Tibial nerve (tissue), 4 donors: ENCODE measurements around the gene MDN1. TPM values are rescaled to one million over a fixed set of nuclear protein-coding genes. Genes with fewer than 3 reads are reported as not detected.
"Not testable (repeated sequence)": the region's sequence is repeated elsewhere in the genome, so short reads cannot be mapped to it uniquely, and the experiment has no call there.

Experiments
- DNase-seq, 2 donors: peaks; one replicate each; pipeline ENCODE4 v3.0.0-alpha.2; 2019; ENCODE audit warnings: low spot score in 2 of 2
- H3K27ac ChIP-seq, 4 donors: fragments of 200-600 bp; sonication (generic) in 3 of 4; one replicate each; pipeline ENCODE4 v1.5.1; 2017 to 2019; ENCODE audit warnings: mild to moderate bottlenecking in 1 of 4
- H3K27me3 ChIP-seq, 2 donors: fragments of 200-600 bp; sonication (generic) in 1 of 2; one replicate each; pipeline versions ENCODE4 v1.5.1 to v1.6.0; 2017 to 2019
- H3K36me3 ChIP-seq, 3 donors: fragments of 200-600 bp; sonication (generic); one replicate each; pipeline ENCODE4 v1.5.1; 2018 to 2019
- H3K4me1 ChIP-seq, 4 donors: fragments of 200-600 bp; sonication (generic) in 3 of 4; one replicate each; pipeline ENCODE4 v1.5.1; 2017 to 2019
- H3K4me3 ChIP-seq, 4 donors: fragments of 200-600 bp; sonication (generic) in 3 of 4; one replicate each; pipeline ENCODE4 v1.5.1; 2017 to 2019; ENCODE audit warnings: mild to moderate bottlenecking in 1 of 4, moderate library complexity in 1 of 4
- H3K9me3 ChIP-seq, 4 donors: fragments of 200-600 bp; sonication (generic) in 3 of 4; one replicate each; pipeline ENCODE4 v1.5.1; 2017 to 2019
- CTCF ChIP-seq, 5 experiments: fragments of 200-600 bp in 3 of 5; fragments of 450-650 bp in 2 of 5; sonication (generic) in 3 of 5; IDR thresholded peaks; one replicate each; pipeline ENCODE4 v1.5.1; 2016 to 2019; ENCODE audit warnings: antibody characterized with exemption in 5 of 5, mild to moderate bottlenecking in 3 of 5, moderate library complexity in 2 of 5
- EP300 ChIP-seq, 2 donors: sonication (generic); formaldehyde crosslinking; IDR thresholded peaks; one replicate each; pipeline ENCODE4 v1.6.1; 2017; ENCODE audit warnings: antibody characterized with exemption in 2 of 2, mild to moderate bottlenecking in 1 of 2
- POLR2A ChIP-seq, 2 donors: fragments of 450-650 bp; IDR thresholded peaks; one replicate each; pipeline ENCODE4 v1.6.1; 2017; ENCODE audit warnings: antibody characterized with exemption in 2 of 2, mild to moderate bottlenecking in 2 of 2, moderate library complexity in 2 of 2
- WGBS, 2 donors: methylation state at CpG; one replicate each; pipeline ENCODE4 v1.1.5; 2018; 5-methylcytosine and 5-hydroxymethylcytosine counted together
- total RNA-seq, 4 donors: library from RNA; depleted of rRNA; stranded (reverse); fragments of >200 nt; gene quantifications; one replicate each; pipeline ENCODE4 v1.1.0, GENCODE V29; 2016

MDN1 gene
- total RNA-seq, 4 donors from 2014 or later = 29.4 to 46.2 (median 39.8) TPM

GRCh38 chr6:89858041-89858440, 38.4 kb upstream of the MDN1 start:
- Histone ChIP-seq H3K4me3 (no peak overlapping the region), H3K36me3 (peaks cover 3 to 100% (median 34%) of the 10 kb centered on the region in 3 donors), H3K27me3 (no peaks in the 10 kb centered on the region), H3K9me3 (no peaks in the 10 kb centered on the region), H3K27ac (no peak overlapping the region), H3K4me1 (no peaks in the 10 kb centered on the region)
- no peak for DNase-seq
- 79 to 89% methylated on average over 1 of the region's 1 CpG for WGBS, 2 donors
- TF ChIP-seq CTCF (IDR thresholded peaks at IDR 0.05) = no peak
- no peak for TF ChIP-seq EP300 (IDR thresholded peaks at IDR 0.05)
- TF ChIP-seq POLR2A (IDR thresholded peaks at IDR 0.05) = no peak

- Histone ChIP-seq H3K4me1 (no peaks in the 10 kb centered on the region), H3K27me3 (no peaks in the 10 kb centered on the region), H3K9me3 (no peaks in the 10 kb centered on the region), H3K36me3 (peaks cover 0 to 89% (median 21%) of the 10 kb centered on the region in 3 donors), H3K27ac (no peak overlapping the region), H3K4me3 (no peak overlapping the region)
- WGBS, 2 donors = 56 to 63% methylated on average over 1 of the region's 1 CpG
- DNase-seq = no peak
- TF ChIP-seq EP300 (IDR thresholded peaks at IDR 0.05) = no peak
- no peak for TF ChIP-seq CTCF (IDR thresholded peaks at IDR 0.05)
- TF ChIP-seq POLR2A (IDR thresholded peaks at IDR 0.05) = no peak
These were observed 33.5 kb upstream of the MDN1 start for GRCh38 chr6:89853068-89853467.

GRCh38 chr6:89847513-89847912, 27.9 kb upstream of the MDN1 start:
- DNase-seq, H3K27ac ChIP-seq, H3K9me3 ChIP-seq, H3K27me3 ChIP-seq, H3K4me1 ChIP-seq, H3K4me3 ChIP-seq: not testable (repeated sequence)
- peaks cover 0 to 51% (median 0%) of the 10 kb centered on the region in 3 donors for H3K36me3 ChIP-seq
- 93 to 97% methylated on average over 5 of the region's 5 CpGs for WGBS, 2 donors

- WGBS, 2 donors = 40 to 46% methylated on average over 3 of the region's 3 CpGs
- Histone ChIP-seq H3K36me3 (peaks cover 0 to 30% (median 0%) of the 10 kb centered on the region in 3 donors), H3K9me3 (no peaks in the 10 kb centered on the region), H3K27me3 (no peaks in the 10 kb centered on the region), H3K4me1 (peaks cover 0 to 19% (median 0%) of the 10 kb centered on the region in 4 donors), H3K27ac (no peak overlapping the region), H3K4me3 (no peak overlapping the region)
- no peak for DNase-seq
- TF ChIP-seq EP300 (IDR thresholded peaks at IDR 0.05) (no peak), CTCF (IDR thresholded peaks at IDR 0.05) (no peak), POLR2A (IDR thresholded peaks at IDR 0.05) (no peak)
These were observed 23.5 kb upstream of the MDN1 start for GRCh38 chr6:89843070-89843469.

- WGBS, 2 donors = 73 to 75% methylated on average over 2 of the region's 2 CpGs
- Histone ChIP-seq H3K9me3 (no peaks in the 10 kb centered on the region), H3K36me3 (peaks cover 0 to 32% (median 0%) of the 10 kb centered on the region in 3 donors)
These were observed 22.6 kb upstream of the MDN1 start for GRCh38 chr6:89842228-89842627.

More at GRCh38 chr6:89842228-89842627, 22.6 kb upstream of the MDN1 start:
- TF ChIP-seq CTCF (IDR thresholded peaks at IDR 0.05) (no peak), EP300 (IDR thresholded peaks at IDR 0.05) (no peak), POLR2A (IDR thresholded peaks at IDR 0.05) (no peak)
- peaks cover 0 to 19% (median 0%) of the 10 kb centered on the region in 4 donors for H3K4me1 ChIP-seq
- no peaks in the 10 kb centered on the region for H3K27me3 ChIP-seq
- no peak overlapping the region for H3K4me3 ChIP-seq
- DNase-seq = no peak
- no peak overlapping the region for H3K27ac ChIP-seq
